ENCODE results near the gene PNO1. TPM values are rescaled to one million over a fixed set of nuclear protein-coding genes. Genes with fewer than 3 reads are reported as not detected.

Gene PNO1
- polyA plus RNA-seq, 1 donor (not counting 4 experiments of a cell fraction or from before 2014, with no cell fraction given), result 22.5 TPM

DNA sequence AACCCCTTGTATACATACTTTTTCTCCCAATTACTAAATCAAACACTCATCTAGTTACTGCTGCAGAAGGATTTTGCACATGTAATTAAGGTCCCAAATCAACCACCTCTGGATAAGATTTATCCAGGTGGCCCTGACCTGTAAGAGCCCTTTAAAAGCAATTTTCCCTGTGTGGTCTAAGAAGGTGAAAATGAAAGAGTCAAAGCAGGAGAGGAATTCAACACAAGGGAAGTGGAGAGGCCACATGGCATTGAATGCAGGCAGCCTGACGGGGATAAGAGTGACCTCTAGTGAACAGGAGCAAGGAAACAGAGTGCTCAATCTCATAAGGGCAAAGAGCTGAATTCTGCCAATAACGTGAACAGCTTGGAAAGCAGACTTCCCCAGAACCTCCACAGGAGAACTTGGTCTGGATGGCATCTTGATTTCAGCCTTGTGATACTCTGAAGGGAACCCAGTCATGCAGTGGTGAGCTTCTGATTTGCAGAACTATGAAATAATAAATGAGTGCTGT, 67.5 kb downstream of the PNO1 start:
- peak overlapping the region; percentile 1 for H3K4me2 ChIP-seq (ENCODE audit: control insufficient read depth, extremely low read depth, insufficient read depth, low read depth, low read length)
- no peaks in the 10 kb centered on the region for H3K9me1 ChIP-seq (ENCODE audit: control insufficient read depth, extremely low read depth, insufficient read depth, low read length)
- dilution Hi-C loops (cut with MboI; ENCODE audit: extremely low pct_ligation_motif_present, low sequenced_read_pairs), result no loop called here
- no peaks in the 10 kb centered on the region for H3K9me3 ChIP-seq (ENCODE audit: control insufficient read depth, low read depth, low read length)
- no peak overlapping the region for H3K4me3 ChIP-seq (ENCODE audit: control insufficient read depth in 2 of 3, extremely low read depth in 1 of 3, insufficient read depth in 2 of 3, low read depth in 1 of 3, low read length in 3 of 3)
- TF ChIP-seq, protein P1, sequence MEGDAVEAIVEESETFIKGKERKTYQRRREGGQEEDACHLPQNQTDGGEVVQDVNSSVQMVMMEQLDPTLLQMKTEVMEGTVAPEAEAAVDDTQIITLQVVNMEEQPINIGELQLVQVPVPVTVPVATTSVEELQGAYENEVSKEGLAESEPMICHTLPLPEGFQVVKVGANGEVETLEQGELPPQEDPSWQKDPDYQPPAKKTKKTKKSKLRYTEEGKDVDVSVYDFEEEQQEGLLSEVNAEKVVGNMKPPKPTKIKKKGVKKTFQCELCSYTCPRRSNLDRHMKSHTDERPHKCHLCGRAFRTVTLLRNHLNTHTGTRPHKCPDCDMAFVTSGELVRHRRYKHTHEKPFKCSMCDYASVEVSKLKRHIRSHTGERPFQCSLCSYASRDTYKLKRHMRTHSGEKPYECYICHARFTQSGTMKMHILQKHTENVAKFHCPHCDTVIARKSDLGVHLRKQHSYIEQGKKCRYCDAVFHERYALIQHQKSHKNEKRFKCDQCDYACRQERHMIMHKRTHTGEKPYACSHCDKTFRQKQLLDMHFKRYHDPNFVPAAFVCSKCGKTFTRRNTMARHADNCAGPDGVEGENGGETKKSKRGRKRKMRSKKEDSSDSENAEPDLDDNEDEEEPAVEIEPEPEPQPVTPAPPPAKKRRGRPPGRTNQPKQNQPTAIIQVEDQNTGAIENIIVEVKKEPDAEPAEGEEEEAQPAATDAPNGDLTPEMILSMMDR (optimal IDR thresholded peaks at IDR 0.05 in 1 of 3, IDR thresholded peaks at IDR 0.05 in 1 of 3, conservative IDR thresholded peaks at IDR 0.05 in 1 of 3; ENCODE audit: extremely low read depth in 1 of 3, insufficient read depth in 2 of 3, low read length in 3 of 3), result peak; percentile 31 to 78 (median 36)
- TF ChIP-seq EZH2 (IDR thresholded peaks at IDR 0.05; ENCODE audit: low read length), result no peak
- H4K20me1 ChIP-seq (ENCODE audit: control insufficient read depth, extremely low read depth, insufficient read depth, low read length), result no peaks in the 10 kb centered on the region
- no peak for DNase-seq (ENCODE audit: low read depth, low spot score)
- H3K9ac ChIP-seq (ENCODE audit: control insufficient read depth, extremely low read depth, insufficient read depth, low read length), result no peak overlapping the region
- peak; percentile 92 for FAIRE-seq
- no peak overlapping the region for H2AFZ ChIP-seq (ENCODE audit: control insufficient read depth, low read length)
- H3K4me1 ChIP-seq (ENCODE audit: control insufficient read depth, extremely low read depth, insufficient read depth, low read length), result no peaks in the 10 kb centered on the region
- H3K79me2 ChIP-seq (ENCODE audit: control insufficient read depth, insufficient read depth, low read length), result peaks cover 100% of the 10 kb centered on the region
- H3K27me3 ChIP-seq (ENCODE audit: control insufficient read depth, extremely low read depth, insufficient read depth, low read length), result no peaks in the 10 kb centered on the region
- peaks cover 0 to 2% of the 10 kb centered on the region in 2 experiments for H3K36me3 ChIP-seq (ENCODE audit: control insufficient read depth in 2 of 2, extremely low read depth in 1 of 2, insufficient read depth in 2 of 2, low read length in 2 of 2)
- peak overlapping the region; percentile 5 for H3K27ac ChIP-seq (ENCODE audit: control insufficient read depth, insufficient read depth, low read length)

Other genes with a start within 250 kb of the PNO1 start
- gene C1D, start 94.9 kb upstream of the PNO1 start, polyA plus RNA-seq, result 22.6 to 45.3 TPM (median 36.4 TPM) in 3 replicates
- 10.1 to 28.5 TPM (median 21.6 TPM) in 3 replicates for gene PPP3R1, start 94.6 kb downstream of the PNO1 start, polyA plus RNA-seq
- gene CNRIP1, start 162.1 kb downstream of the PNO1 start, polyA plus RNA-seq, result 0.04 TPM in 1 of 3 replicates, not detected in the others
- gene PLEK, start 207.4 kb downstream of the PNO1 start, polyA plus RNA-seq, result 0.04 to 0.28 TPM in 2 of 3 replicates, not detected in the other